WTC11 (cell line): ENCODE measurements around the gene ACVR1.

Experiments used
- ATF6 ChIP-seq: sonication (generic); formaldehyde crosslinking; IDR thresholded peaks from 2 replicates; pipeline ENCODE4 v1.8.1; 2023; ENCODE audit warnings: mild to moderate bottlenecking, missing genetic modification reagents
- CBFB ChIP-seq: sonication (generic); formaldehyde crosslinking; IDR thresholded peaks from 2 replicates; pipeline ENCODE4 v1.8.1; 2022; ENCODE audit warnings: mild to moderate bottlenecking, low read depth, missing genetic modification reagents
- CTCF ChIP-seq: fragments of 200-600 bp; IDR thresholded peaks from 2 replicates; pipeline ENCODE4 v1.8.0; 2022; ENCODE audit warnings: antibody characterized with exemption
- E2F5 ChIP-seq: sonication (generic); formaldehyde crosslinking; IDR thresholded peaks from 2 replicates; pipeline ENCODE4 v1.8.1; 2022; ENCODE audit warnings: mild to moderate bottlenecking, moderate library complexity, missing genetic modification reagents
- IRF2 ChIP-seq: sonication (generic); formaldehyde crosslinking; IDR thresholded peaks from 2 replicates; pipeline ENCODE4 v1.8.0; 2022; ENCODE audit warnings: low read depth, missing genetic modification reagents, borderline replicate concordance
- KAT7 ChIP-seq: sonication (generic); formaldehyde crosslinking; IDR thresholded peaks from 2 replicates; pipeline ENCODE4 v1.8.1; 2023; ENCODE audit warnings: missing genetic modification reagents, mild to moderate bottlenecking, borderline replicate concordance
- NFE2L1 ChIP-seq: sonication (generic); formaldehyde crosslinking; IDR thresholded peaks from 2 replicates; pipeline ENCODE4 v1.8.1; 2023; ENCODE audit warnings: missing genetic modification reagents
- NFYB ChIP-seq: sonication (generic); formaldehyde crosslinking; conservative IDR thresholded peaks from 2 replicates; pipeline ENCODE4 v1.8.0; 2022; ENCODE audit warnings: low read depth, missing genetic modification reagents
- NR2C2 ChIP-seq: sonication (generic); formaldehyde crosslinking; IDR thresholded peaks from 2 replicates; pipeline ENCODE4 v1.8.0; 2022; ENCODE audit warnings: mild to moderate bottlenecking, missing genetic modification reagents
- ZBTB21 ChIP-seq: sonication (generic); formaldehyde crosslinking; IDR thresholded peaks from 2 replicates; pipeline ENCODE4 v1.8.1; 2023; ENCODE audit warnings: mild to moderate bottlenecking, missing genetic modification reagents, borderline replicate concordance
- ZNF512 ChIP-seq: sonication (generic); formaldehyde crosslinking; IDR thresholded peaks from 2 replicates; pipeline ENCODE4 v1.8.1; 2022; ENCODE audit warnings: missing genetic modification reagents, borderline replicate concordance

GRCh38 chr2:157789256-157789655 is 86.9 kb downstream of the ACVR1 start:
- TF ChIP-seq E2F5 (no peak), CTCF (no peak), NFYB (CRISPR knock-in tag) (no peak), KAT7 (no peak), ZNF512 (no peak), CBFB (CRISPR knock-in tag) (no peak), NFE2L1 (no peak), ZBTB21 (CRISPR knock-in tag) (no peak), NR2C2 (no peak), IRF2 (CRISPR knock-in tag) (no peak), ATF6 (CRISPR knock-in tag) (no peak)
